Left lung (tissue), 10 donors: Measurements from ENCODE around the gene VAMP2. TPM values are rescaled to one million over a fixed set of nuclear protein-coding genes. Genes with fewer than 3 reads are reported as not detected.
"Not testable (repeated sequence)": the region's sequence is repeated elsewhere in the genome, so short reads cannot be mapped to it uniquely, and the experiment has no call there.

Experiments
- ATAC-seq: fragments of 200-7000 bp; cut with Tn5 transposase; one replicate; pipeline ENCODE4 v1.9.1; 2020; ENCODE audit warnings: moderate library complexity
- DNase-seq, 4 donors: peaks; one replicate each; pipeline ENCODE4 v3.0.0-alpha.2; 2013 to 2020
- H3K27ac ChIP-seq, 2 donors: fragments of 200-600 bp; sonication (generic) in 1 of 2; one replicate each; pipeline versions ENCODE4 v1.5.0 to v1.8.0; 2020 to 2021
- H3K27me3 ChIP-seq, 2 donors: fragments of 200-600 bp; sonication (generic) in 1 of 2; one replicate each; pipeline versions ENCODE4 v1.5.0 to v1.8.0; 2020 to 2021
- H3K36me3 ChIP-seq, 2 donors: fragments of 200-600 bp; sonication (generic) in 1 of 2; one replicate each; pipeline versions ENCODE4 v1.5.0 to v1.8.0; 2020 to 2021
- H3K4me1 ChIP-seq, 2 donors: fragments of 200-600 bp; one replicate each; pipeline ENCODE4 v1.8.0; 2021
- H3K4me3 ChIP-seq, 2 donors: fragments of 200-600 bp; sonication (generic) in 1 of 2; one replicate each; pipeline versions ENCODE4 v1.5.0 to v1.8.0; 2020 to 2021; ENCODE audit warnings: mild to moderate bottlenecking in 1 of 2
- H3K9me3 ChIP-seq, 2 donors: fragments of 200-600 bp; sonication (generic) in 1 of 2; one replicate each; pipeline versions ENCODE4 v1.5.0 to v1.8.0; 2020 to 2021
- intact Hi-C, 2 donors: fragments of 100-400 bp; cut with DNase I; formaldehyde crosslinking; loops; one replicate each; pipeline versions ENCODE4 v1.11.2 to v1.14.2; 2022
- polyA plus RNA-seq, 6 donors: library from polyadenylated mRNA; unstranded; fragments of 120-200 nt; gene quantifications; one replicate each; pipeline ENCODE4 v1.2.1, GENCODE V29; 2013; ENCODE audit not compliant: insufficient read length in 6 of 6
- total RNA-seq, 2 donors: library from RNA; stranded (reverse); fragmentation: NEBNext Ultra II Directional; extraction: Animal tissue kit (Norgen Biotek cat#: 25700); gene quantifications; one replicate each; pipeline ENCODE4 v1.2.1, GENCODE V29; 2021
- TF ChIP-seq, protein P1 (sequence below), 2 donors: fragments of 200-600 bp; sonication (generic) in 1 of 2; IDR thresholded peaks; one replicate each; pipeline versions ENCODE4 v1.5.0 to v1.8.0; 2021; ENCODE audit warnings: antibody characterized with exemption in 2 of 2
- donor health status: DM: no; HTN: yes; CAD: no.
- donor health status: DM: no; HTN: no; CAD: no.

Gene VAMP2
- total and polyA plus RNA-seq, 8 donors = 48.3 to 108 (median 99.8) TPM

DNA sequence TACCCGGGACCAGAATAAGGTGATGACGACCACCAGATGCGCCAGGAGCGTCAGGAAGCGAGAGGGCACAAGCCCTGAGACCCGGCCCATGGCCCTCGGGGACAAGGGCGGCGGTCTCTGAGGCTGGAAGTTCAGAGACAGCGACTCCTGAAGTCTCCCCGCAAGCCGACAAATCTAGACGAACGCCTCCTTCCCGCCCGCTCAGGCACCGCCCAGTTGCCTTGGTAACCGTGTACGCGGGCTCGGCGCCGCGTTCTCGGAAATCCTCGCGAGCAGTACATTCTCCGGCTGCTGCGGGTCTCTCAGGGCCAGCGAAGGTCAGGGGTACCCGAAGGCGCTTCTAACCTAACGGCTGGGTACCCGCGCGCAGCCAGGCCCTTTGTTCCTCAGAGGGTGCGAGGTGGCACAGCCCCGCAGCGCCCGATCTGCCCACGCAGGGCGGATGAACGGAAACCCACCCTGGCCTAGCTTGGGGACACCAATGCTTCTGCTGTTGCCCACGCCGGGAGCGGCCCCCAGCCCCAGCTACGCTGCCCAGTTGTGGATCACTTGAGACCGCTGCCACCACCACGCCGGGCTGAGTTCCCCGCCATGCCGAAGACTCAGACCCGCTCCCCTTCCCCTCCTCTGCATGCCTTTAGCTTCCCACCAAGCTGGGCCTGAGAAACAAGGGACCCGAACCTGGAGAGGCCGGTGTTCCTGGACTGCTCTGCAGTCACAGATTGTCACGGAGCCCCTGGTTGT is 13.6 kb upstream of the VAMP2 start, which contains the start of gene TMEM107:
TSS of gene TMEM107 (minus strand) at position 184 of the 744 bp plus-strand sequence. CDS start at position 90, 94 bp downstream.
- Histone ChIP-seq H3K27me3 (no peaks in the 10 kb centered on the region), H3K27ac (peak within 1 kb of the TSS; percentile 80 to 85), H3K36me3 (no peaks in the 10 kb centered on the region), H3K9me3 (no peaks in the 10 kb centered on the region), H3K4me1 (peaks cover 15 to 35% of the 10 kb centered on the region in 2 donors), H3K4me3 (peak within 1 kb of the TSS; percentile 48 to 54)
- DNase-seq (peak; percentile 87 to 98 (median 93)), ATAC-seq (peak; percentile 86)
- TF ChIP-seq, protein P1, sequence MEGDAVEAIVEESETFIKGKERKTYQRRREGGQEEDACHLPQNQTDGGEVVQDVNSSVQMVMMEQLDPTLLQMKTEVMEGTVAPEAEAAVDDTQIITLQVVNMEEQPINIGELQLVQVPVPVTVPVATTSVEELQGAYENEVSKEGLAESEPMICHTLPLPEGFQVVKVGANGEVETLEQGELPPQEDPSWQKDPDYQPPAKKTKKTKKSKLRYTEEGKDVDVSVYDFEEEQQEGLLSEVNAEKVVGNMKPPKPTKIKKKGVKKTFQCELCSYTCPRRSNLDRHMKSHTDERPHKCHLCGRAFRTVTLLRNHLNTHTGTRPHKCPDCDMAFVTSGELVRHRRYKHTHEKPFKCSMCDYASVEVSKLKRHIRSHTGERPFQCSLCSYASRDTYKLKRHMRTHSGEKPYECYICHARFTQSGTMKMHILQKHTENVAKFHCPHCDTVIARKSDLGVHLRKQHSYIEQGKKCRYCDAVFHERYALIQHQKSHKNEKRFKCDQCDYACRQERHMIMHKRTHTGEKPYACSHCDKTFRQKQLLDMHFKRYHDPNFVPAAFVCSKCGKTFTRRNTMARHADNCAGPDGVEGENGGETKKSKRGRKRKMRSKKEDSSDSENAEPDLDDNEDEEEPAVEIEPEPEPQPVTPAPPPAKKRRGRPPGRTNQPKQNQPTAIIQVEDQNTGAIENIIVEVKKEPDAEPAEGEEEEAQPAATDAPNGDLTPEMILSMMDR (IDR thresholded peaks at IDR 0.05) = no peak
- intact Hi-C loops = no loop called here

DNA sequence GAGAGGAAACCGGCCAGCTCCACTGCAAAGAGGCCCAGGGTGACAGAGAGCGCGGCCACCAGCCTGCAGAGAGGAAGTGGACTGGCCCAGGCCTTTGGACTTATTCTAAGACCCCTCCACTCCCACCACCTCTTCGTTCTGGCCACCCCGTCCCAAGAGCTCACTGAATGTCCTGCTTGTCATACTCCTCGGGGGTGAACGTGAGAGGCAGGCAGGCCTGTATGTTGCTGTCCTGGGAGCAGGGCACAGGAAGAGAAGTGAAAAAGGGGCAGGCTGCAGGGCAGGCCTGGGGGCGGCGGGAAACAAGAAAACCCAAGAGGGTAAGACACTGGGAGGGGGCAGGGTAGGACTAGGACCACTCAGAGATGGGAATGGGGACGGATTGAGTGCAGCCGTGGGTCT is 13.0 kb upstream of the VAMP2 start:
- no peaks in the 10 kb centered on the region for H3K9me3 ChIP-seq
- H3K4me3 ChIP-seq = peak overlapping the region; percentile 48 to 54
- TF ChIP-seq, protein P1 (IDR thresholded peaks at IDR 0.05) = no peak
- H3K27me3 ChIP-seq = no peaks in the 10 kb centered on the region
- H3K27ac ChIP-seq = peak overlapping the region; percentile 80 to 85
- ATAC-seq (peak; percentile 3), DNase-seq (no peak)
- intact Hi-C loops = no loop called here
- H3K4me1 ChIP-seq = peaks cover 15 to 35% of the 10 kb centered on the region in 2 donors
- H3K36me3 ChIP-seq = no peaks in the 10 kb centered on the region

DNA sequence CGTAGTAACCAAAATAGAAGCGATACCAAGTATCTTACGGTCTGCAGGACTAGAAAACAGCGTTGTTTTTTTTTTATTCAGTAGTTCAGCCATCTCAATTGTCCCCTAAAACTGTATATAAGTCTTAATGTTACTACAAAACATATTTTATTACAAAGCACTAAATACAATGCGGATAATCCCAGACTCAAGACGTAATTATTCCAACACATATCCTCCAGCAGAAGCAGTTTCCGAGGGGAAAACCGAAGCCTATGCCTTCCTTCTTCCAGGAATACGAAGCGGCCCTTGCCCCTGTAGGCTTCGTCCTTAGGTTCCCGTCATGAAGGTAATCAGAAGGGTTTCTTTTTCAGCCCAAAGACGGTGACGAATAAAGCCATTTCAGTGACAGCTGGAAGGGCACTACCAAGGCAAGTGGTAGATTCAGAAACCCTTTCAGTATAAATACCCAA is 11.1 kb upstream of the VAMP2 start:
- TF ChIP-seq, protein P1 (IDR thresholded peaks at IDR 0.05) = no peak
- Histone ChIP-seq H3K4me1 (peaks cover 15 to 35% of the 10 kb centered on the region in 2 donors), H3K36me3 (no peaks in the 10 kb centered on the region), H3K9me3 (no peaks in the 10 kb centered on the region), H3K27me3 (no peaks in the 10 kb centered on the region), H3K4me3 (peak overlapping the region; percentile 21 to 32), H3K27ac (peak overlapping the region; percentile 90 to 93)
- DNase-seq (no peak), ATAC-seq (no peak)
- intact Hi-C loops = no loop called here

DNA sequence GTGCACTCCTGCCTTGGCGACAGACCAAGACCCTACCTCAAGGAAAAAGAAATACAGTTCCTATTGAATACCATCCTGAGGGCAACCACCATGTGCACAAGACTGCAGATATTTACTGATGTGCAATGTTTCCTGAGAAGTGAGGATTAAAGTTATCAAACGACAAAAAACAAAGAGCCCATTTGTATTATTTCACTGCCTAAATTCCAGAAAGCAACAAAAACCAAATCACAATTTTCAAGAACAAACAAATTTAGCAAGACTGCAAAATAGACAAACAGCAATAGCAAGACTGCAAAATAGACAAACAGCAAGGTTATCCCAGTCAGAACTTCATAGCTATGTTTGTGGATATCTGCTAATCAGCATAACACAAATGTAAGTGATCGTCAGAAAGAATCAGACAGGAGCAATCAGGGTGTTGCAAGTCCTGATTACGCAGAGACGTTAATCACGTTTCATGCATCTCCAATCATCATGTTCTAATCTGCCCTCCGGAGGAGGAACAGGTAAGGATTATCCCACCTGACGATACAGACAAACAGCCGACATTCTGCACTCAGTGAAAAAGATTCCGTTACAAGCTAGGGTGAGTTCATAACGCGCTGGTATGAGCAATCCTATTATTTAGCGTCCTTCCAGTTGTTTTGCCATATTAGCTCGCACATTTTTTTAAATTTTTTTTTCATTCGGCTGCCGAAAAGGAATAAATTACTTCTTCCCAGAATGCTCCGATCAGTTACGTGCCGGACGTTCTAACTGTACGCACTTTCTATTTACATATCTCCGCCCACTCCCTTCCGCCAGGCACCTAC is 10.5 kb upstream of the VAMP2 start:
- Histone ChIP-seq H3K27me3 (no peaks in the 10 kb centered on the region), H3K9me3 (no peaks in the 10 kb centered on the region), H3K27ac (peak overlapping the region; percentile 90 to 93), H3K4me3 (peak overlapping the region; percentile 21 to 32), H3K4me1 (peaks cover 15 to 35% of the 10 kb centered on the region in 2 donors), H3K36me3 (no peaks in the 10 kb centered on the region)
- TF ChIP-seq, protein P1 (IDR thresholded peaks at IDR 0.05) = no peak
- ATAC-seq (peak; percentile 90), DNase-seq (peak in 3 of 4 donors; percentile 81 to 94 (median 90))
- intact Hi-C loops = no loop called here

DNA sequence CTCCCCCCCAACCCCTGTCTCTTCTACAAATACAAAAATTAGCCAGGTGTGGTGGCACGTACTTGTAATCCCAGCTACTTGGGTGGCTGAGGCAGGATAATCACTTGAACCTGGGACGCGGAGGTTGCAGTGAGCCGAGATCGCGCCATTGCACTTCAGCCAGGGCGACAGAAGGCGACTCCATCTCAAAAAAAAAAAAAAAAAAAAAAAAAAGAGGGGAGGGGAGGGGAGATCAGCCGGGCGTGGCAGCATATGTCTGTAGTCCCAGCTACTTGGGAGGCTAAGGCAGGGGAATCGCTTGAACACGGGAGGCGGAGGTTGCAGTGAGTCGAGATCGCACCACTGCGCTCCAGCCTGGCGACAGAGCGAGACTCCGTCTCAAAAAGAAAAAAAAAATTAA is 7.4 kb upstream of the VAMP2 start:
- H3K27ac ChIP-seq, DNase-seq, H3K27me3 ChIP-seq, ATAC-seq, H3K9me3 ChIP-seq, H3K36me3 ChIP-seq, H3K4me3 ChIP-seq, intact Hi-C loops: not testable (repeated sequence)
- peaks cover 0 to 21% of the 10 kb centered on the region in 2 donors for H3K4me1 ChIP-seq
